SK-N-MC (cell line): ENCODE data around the gene HBQ1.

Source experiments
- EZH2 ChIP-seq: fragments of 200-600 bp; sonication (generic); IDR thresholded peaks from one replicate; pipeline ENCODE4 v1.6.1; 2017; ENCODE audit warnings: antibody characterized with exemption
- POLR2AphosphoS5 ChIP-seq: IDR thresholded peaks from 2 replicates; pipeline ENCODE4 v1.6.1; 2012; ENCODE audit warnings: mild to moderate bottlenecking, low read depth, low read length, borderline replicate concordance

DNA sequence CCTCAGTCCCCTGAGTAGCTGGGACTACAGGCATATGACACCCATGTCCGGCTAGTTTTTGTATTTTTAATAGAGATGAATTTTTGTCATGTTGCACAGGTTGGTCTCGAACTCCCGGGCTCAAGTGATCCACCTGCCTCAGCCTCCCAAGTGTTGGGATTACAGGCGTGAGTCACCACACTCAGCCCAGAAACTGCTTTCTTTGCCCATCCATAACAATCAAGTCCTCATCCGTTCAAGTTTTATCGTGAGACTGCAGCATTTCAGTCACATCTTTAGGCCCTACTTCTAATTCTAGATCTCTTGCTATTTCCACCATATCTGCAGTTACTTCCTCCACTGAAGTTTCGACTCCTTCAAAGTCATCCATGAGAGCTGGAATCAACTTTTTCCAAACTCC is 48.1 kb upstream of the HBQ1 start:
- TF ChIP-seq EZH2: no peak
- TF ChIP-seq POLR2AphosphoS5: no peak
